IMR-90 (cell line): ENCODE results near the gene PTGER4. TPM values are rescaled to one million over a fixed set of nuclear protein-coding genes. Genes with fewer than 3 reads are reported as not detected.
A peak's percentile ranks its signal among the peaks of the same experiment; 100 is the strongest.

Experiments used
- ATAC-seq: fragments of 200-7000 bp; cut with Tn5 transposase; 2 replicates; pipeline ENCODE4 v1.9.1; 2020; ENCODE audit warnings: low read depth, mild to moderate bottlenecking, moderate library complexity
- BruUV-seq: library from RNA; stranded (reverse); fragments of 400-500 nt; replicated peaks from 2 replicates; lab custom pipeline; 2021; lab: Mats Ljungman, UMichigan
- CTCF ChIA-PET: fragments of 300-600 bp; formaldehyde crosslinking; extraction: SDS; loops from one replicate; lab custom pipeline; 2021; ENCODE audit warnings: antibody characterized with exemption; lab: Yijun Ruan, JAX
- POLR2A ChIA-PET: fragments of 300-600 bp; sonication (Branson Sonifier 250); formaldehyde crosslinking; loops from one replicate; lab custom pipeline; 2022; ENCODE audit warnings: antibody characterized with exemption; ENCODE audit not compliant: unreplicated experiment; lab: Charles Lee
- DNase-seq: peaks from one replicate; pipeline ENCODE4 v3.0.0; 2013
- H2AFZ ChIP-seq: replicated peaks from 2 replicates; pipeline ENCODE3; 2013; ENCODE audit warnings: low read length, mild to moderate bottlenecking; ENCODE audit not compliant: poor library complexity
- H2AK5ac ChIP-seq: 2 replicates; pipeline ENCODE4 v1.6.1; 2013; ENCODE audit warnings: low read depth, low read length, inconsistent platforms
- H2AK9ac ChIP-seq: replicated peaks from 2 replicates; pipeline ENCODE3; 2013; ENCODE audit warnings: mild to moderate bottlenecking, low read depth, low read length, moderate library complexity; ENCODE audit not compliant: poor library complexity
- H2BK120ac ChIP-seq: 2 replicates; pipeline ENCODE4 v1.6.1; 2013; ENCODE audit warnings: low read depth, low read length, inconsistent platforms
- H2BK15ac ChIP-seq: 3 replicates; pipeline ENCODE4 v1.6.1; 2013; ENCODE audit warnings: low read depth, low read length, inconsistent platforms
- H2BK20ac ChIP-seq: 2 replicates; pipeline ENCODE4 v1.6.1; 2013; ENCODE audit warnings: low read depth, mild to moderate bottlenecking, inconsistent platforms, low read length, moderate library complexity
- H2BK5ac ChIP-seq: 2 replicates; pipeline ENCODE4 v1.6.1; 2013; ENCODE audit warnings: mild to moderate bottlenecking, low read depth, low read length, inconsistent platforms; ENCODE audit not compliant: poor library complexity, severe bottlenecking
- H3K14ac ChIP-seq: replicated peaks from 2 replicates; pipeline ENCODE4 v1.6.1; 2013; ENCODE audit warnings: low read depth, low read length, inconsistent platforms
- H3K18ac ChIP-seq: 2 replicates; pipeline ENCODE4 v1.6.1; 2013; ENCODE audit warnings: low read depth, low read length, control low read depth
- H3K23ac ChIP-seq: 2 replicates; pipeline ENCODE4 v1.6.1; 2013; ENCODE audit warnings: low read depth, low read length, inconsistent platforms
- H3K27ac ChIP-seq: 2 replicates; pipeline ENCODE4 v1.5.1; 2013; ENCODE audit warnings: mild to moderate bottlenecking, control low read depth, low read length; ENCODE audit not compliant: insufficient read depth
- H3K27me3 ChIP-seq: 2 replicates; pipeline ENCODE4 v1.6.1; 2013; ENCODE audit warnings: low read length; ENCODE audit not compliant: control insufficient read depth, insufficient read depth
- H3K36me3 ChIP-seq: 2 replicates; pipeline ENCODE4 v1.6.1; 2013; ENCODE audit warnings: low read length, mixed read lengths; ENCODE audit not compliant: control insufficient read depth, insufficient read depth
- H3K4ac ChIP-seq: 2 replicates; pipeline ENCODE4 v1.6.1; 2013; ENCODE audit warnings: low read depth, low read length, inconsistent platforms
- H3K4me1 ChIP-seq: 2 replicates; pipeline ENCODE4 v1.6.1; 2013; ENCODE audit warnings: low read length, mixed read lengths; ENCODE audit not compliant: control insufficient read depth, insufficient read depth
- H3K4me2 ChIP-seq: 2 replicates; pipeline ENCODE4 v1.6.1; 2013; ENCODE audit warnings: low read depth, mild to moderate bottlenecking, control low read depth, low read length, moderate library complexity
- H3K4me3 ChIP-seq: 2 replicates; pipeline ENCODE4 v1.5.1; 2013; ENCODE audit warnings: low read depth, mild to moderate bottlenecking, control low read depth, low read length, moderate library complexity; ENCODE audit not compliant: insufficient read depth
- H3K56ac ChIP-seq: 2 replicates; pipeline ENCODE4 v1.6.1; 2013; ENCODE audit warnings: low read length, inconsistent platforms; ENCODE audit not compliant: insufficient read depth; ENCODE audit errors: extremely low read depth
- H3K79me1 ChIP-seq, 2 experiments: 2 replicates each; pipeline ENCODE4 v1.6.1; 2013; ENCODE audit warnings: low read length in 2 of 2, inconsistent platforms in 1 of 2, low read depth in 1 of 2
- H3K9ac ChIP-seq: 2 replicates; pipeline ENCODE4 v1.6.1; 2013; ENCODE audit warnings: low read depth, low read length, control low read depth
- H3K9me1 ChIP-seq: 2 replicates; pipeline ENCODE4 v1.6.1; 2013; ENCODE audit warnings: low read length, inconsistent platforms; ENCODE audit not compliant: insufficient read depth
- H3K9me3 ChIP-seq: 2 replicates; pipeline ENCODE4 v1.6.1; 2013; ENCODE audit warnings: low read length; ENCODE audit not compliant: control insufficient read depth, insufficient read depth
- H4K20me1 ChIP-seq: 2 replicates; pipeline ENCODE4 v1.6.1; 2013; ENCODE audit warnings: low read length, inconsistent platforms; ENCODE audit not compliant: insufficient read depth
- H4K5ac ChIP-seq: 2 replicates; pipeline ENCODE4 v1.6.1; 2013; ENCODE audit warnings: mild to moderate bottlenecking, low read depth, low read length, control low read depth
- H4K8ac ChIP-seq, 2 experiments: 2 replicates each; pipeline ENCODE4 v1.6.1; 2013; ENCODE audit warnings: low read depth in 2 of 2, low read length in 2 of 2, control low read depth in 1 of 2, inconsistent platforms in 1 of 2
- H4K91ac ChIP-seq: 2 replicates; pipeline ENCODE4 v1.6.1; 2013; ENCODE audit warnings: low read depth, low read length, inconsistent platforms; ENCODE audit not compliant: insufficient read depth
- CTCF ChIP-seq: conservative IDR thresholded peaks from 2 replicates; pipeline ENCODE4 v1.5.1; 2012; ENCODE audit warnings: mild to moderate bottlenecking, low read depth, low read length, improper control_type of control experiment
- FOS ChIP-seq: fragments of 150-350 bp; IDR thresholded peaks from 2 replicates; pipeline ENCODE4 v1.6.1; 2016; ENCODE audit warnings: low read depth, low read length
- MAZ ChIP-seq: IDR thresholded peaks from 2 replicates; pipeline ENCODE4 v1.6.1; 2012; ENCODE audit warnings: low read depth, mild to moderate bottlenecking, low read length, improper control_type of control experiment, moderate library complexity, borderline replicate concordance
- NFE2L2 ChIP-seq: fragments of 150-350 bp; IDR thresholded peaks from 2 replicates; pipeline ENCODE4 v1.6.1; 2016; ENCODE audit warnings: low read depth, mild to moderate bottlenecking, low read length
- RCOR1 ChIP-seq: IDR thresholded peaks from 2 replicates; pipeline ENCODE4 v1.6.1; 2012; ENCODE audit warnings: mild to moderate bottlenecking, low read length, improper control_type of control experiment; ENCODE audit not compliant: insufficient replicate concordance
- RFX5 ChIP-seq: IDR thresholded peaks from 2 replicates; pipeline ENCODE4 v1.8.0; 2012; ENCODE audit warnings: low read depth, mild to moderate bottlenecking, low read length, moderate library complexity
- dilution Hi-C: fragments of 300-500 bp; cut with HindIII; formaldehyde crosslinking; loops from one replicate; pipeline ENCODE4 v1.14.3; 2018; ENCODE audit warnings: low sequenced_read_pairs; ENCODE audit not compliant: unreplicated experiment
- in situ Hi-C: fragments of 300-500 bp; cut with MboI; formaldehyde crosslinking; loops from 3 replicates; pipeline ENCODE4 v1.14.3; 2019; ENCODE audit warnings: low sequenced_read_pairs, inconsistent platforms, mixed read lengths
- intact Hi-C: fragments of 100-400 bp; cut with micrococcal nuclease; formaldehyde crosslinking; loops from 2 replicates; pipeline ENCODE4 v1.10.0; 2022
- polyA plus RNA-seq, 3 experiments: library from polyadenylated mRNA; depleted of rRNA; stranded (reverse); fragments of >200 nt; gene quantifications; 2 replicates each; pipeline ENCODE4 v1.2.3, GENCODE V29; 2012; ENCODE audit warnings: low replicate concordance in 1 of 3
- total RNA-seq: library from RNA; depleted of rRNA; stranded (reverse); fragments of >200 nt; gene quantifications from 2 replicates; pipeline ENCODE4 v1.2.3, GENCODE V29; 2012
- TF ChIP-seq, protein P1 (sequence below): fragments of 150-350 bp; IDR thresholded peaks from 2 replicates; pipeline ENCODE4 v1.6.1; 2017; ENCODE audit warnings: mild to moderate bottlenecking, antibody characterized with exemption, low read length, low read depth
- TF ChIP-seq, protein P2 (sequence below): fragments of 150-350 bp; IDR thresholded peaks from 2 replicates; pipeline ENCODE4 v1.6.1; 2016; ENCODE audit warnings: low read depth, mild to moderate bottlenecking, low read length, moderate library complexity, borderline replicate concordance

PTGER4 gene
- total and polyA plus RNA-seq, 2 of the 4 experiments (the other 2 are of a cell fraction): 7.9 to 10.1 TPM

GRCh38 chr5:40735609-40736008 lies 55.9 kb downstream of the PTGER4 start:
- peak overlapping the region; percentile 92 for H3K14ac ChIP-seq
- CTCF ChIA-PET: interaction anchor here (1.2 to 1.3 kb wide), 2 partner anchors 11 to 1011 kb away, joined by 3 read pairs; no protein-coding TSS in a partner anchor
- intact Hi-C loops: loop anchor here (1.0 kb wide), 4 partner anchors 47 to 1156 kb away; no protein-coding TSS in a partner anchor

More at GRCh38 chr5:40735609-40736008, 55.9 kb downstream of the PTGER4 start:
- Histone ChIP-seq H3K4me1 (peaks cover 14% of the 10 kb centered on the region), H3K9me1 (peaks cover 14% of the 10 kb centered on the region), H2BK120ac (peak overlapping the region; percentile 92), H3K27me3 (no peaks in the 10 kb centered on the region), H3K23ac (peak overlapping the region; percentile 89), H3K36me3 (peaks cover 6% of the 10 kb centered on the region), H3K18ac (peak overlapping the region; percentile 44; the same call in 1 of the 2 replicates), H3K27ac (no peak overlapping the region), H2AK9ac (no peak overlapping the region), H2BK15ac (peak overlapping the region; percentile 81; the same call in 2 of the 3 replicates), H4K8ac (peak overlapping the region; percentile 28 to 88; a peak in 3 of 4 replicates), H3K79me1 (peaks cover 13 to 37% of the 10 kb centered on the region in 2 experiments), H3K4me3 (no peak overlapping the region), H3K9me3 (peaks cover 4% of the 10 kb centered on the region; the same call in 1 of the 2 replicates), H2BK20ac (peak overlapping the region; percentile 97), H4K91ac (peak overlapping the region; percentile 86), H2AFZ (no peak overlapping the region), H3K56ac (peak overlapping the region; percentile 42; the same call in 1 of the 2 replicates), H4K5ac (peak overlapping the region; percentile 13; the same call in 1 of the 2 replicates), H3K4me2 (peak overlapping the region; percentile 17; the same call in 1 of the 2 replicates), H3K4ac (peak overlapping the region; percentile 95), H2BK5ac (peak overlapping the region; percentile 89), H4K20me1 (no peaks in the 10 kb centered on the region), H3K9ac (no peak overlapping the region), H2AK5ac (peak overlapping the region; percentile 79)
- dilution Hi-C loops: no loop called here
- ATAC-seq (no peak), DNase-seq (no peak)
- POLR2A ChIA-PET: no interaction called here
- in situ Hi-C loops: loop anchor here (5.0 to 10.0 kb wide), 3 partner anchors 788 to 1151 kb away; no protein-coding TSS in a partner anchor
- no TSS peak for BruUV-seq
- TF ChIP-seq CTCF (no peak), RFX5 (no peak), RCOR1 (no peak), NFE2L2 (no peak), MAZ (no peak), FOS (no peak)
- TF ChIP-seq, protein P1, sequence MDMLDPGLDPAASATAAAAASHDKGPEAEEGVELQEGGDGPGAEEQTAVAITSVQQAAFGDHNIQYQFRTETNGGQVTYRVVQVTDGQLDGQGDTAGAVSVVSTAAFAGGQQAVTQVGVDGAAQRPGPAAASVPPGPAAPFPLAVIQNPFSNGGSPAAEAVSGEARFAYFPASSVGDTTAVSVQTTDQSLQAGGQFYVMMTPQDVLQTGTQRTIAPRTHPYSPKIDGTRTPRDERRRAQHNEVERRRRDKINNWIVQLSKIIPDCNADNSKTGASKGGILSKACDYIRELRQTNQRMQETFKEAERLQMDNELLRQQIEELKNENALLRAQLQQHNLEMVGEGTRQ: no peak
- TF ChIP-seq, protein P2, sequence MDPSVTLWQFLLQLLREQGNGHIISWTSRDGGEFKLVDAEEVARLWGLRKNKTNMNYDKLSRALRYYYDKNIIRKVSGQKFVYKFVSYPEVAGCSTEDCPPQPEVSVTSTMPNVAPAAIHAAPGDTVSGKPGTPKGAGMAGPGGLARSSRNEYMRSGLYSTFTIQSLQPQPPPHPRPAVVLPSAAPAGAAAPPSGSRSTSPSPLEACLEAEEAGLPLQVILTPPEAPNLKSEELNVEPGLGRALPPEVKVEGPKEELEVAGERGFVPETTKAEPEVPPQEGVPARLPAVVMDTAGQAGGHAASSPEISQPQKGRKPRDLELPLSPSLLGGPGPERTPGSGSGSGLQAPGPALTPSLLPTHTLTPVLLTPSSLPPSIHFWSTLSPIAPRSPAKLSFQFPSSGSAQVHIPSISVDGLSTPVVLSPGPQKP: no peak
